Adrenal gland (tissue), 5 donors: ENCODE data around the gene ARTN.

ENCODE experiments used
- CTCF ChIP-seq, 6 experiments: fragments of 450-650 bp in 4 of 6; fragments of 200-600 bp in 2 of 6; sonication (generic) in 1 of 6; IDR thresholded peaks; 1 replicate in 5 of 6; 2 replicates in 1 of 6; pipeline versions ENCODE4 v1.5.1 to v1.8.0; 2016 to 2021; ENCODE audit warnings: antibody characterized with exemption in 6 of 6, mild to moderate bottlenecking in 2 of 6, moderate library complexity in 1 of 6
- POLR2A ChIP-seq, 2 donors: fragments of 450-650 bp; IDR thresholded peaks; one replicate each; pipeline ENCODE4 v1.6.1; 2017; ENCODE audit warnings: antibody characterized with exemption in 2 of 2, mild to moderate bottlenecking in 2 of 2, moderate library complexity in 1 of 2
- donor health status: DM: no; HTN: no; CAD: no.

- TF ChIP-seq CTCF (IDR thresholded peaks at IDR 0.05) (no peak), POLR2A (IDR thresholded peaks at IDR 0.05) (no peak)
Measured at GRCh38 chr1:43924516-43924915, 9.1 kb upstream of the ARTN start.
